Measurements from ENCODE around the gene PLCD1.

PLCD1 gene

GRCh38 chr3:37957539-37957936, 71.9 kb downstream of the PLCD1 start:
- DNase-seq: no peak

Data from hippocampal formation (tissue), 2 donors.